ENCODE measurements around the gene P2RX4.
A peak's percentile ranks its signal among the peaks of the same experiment; 100 is the strongest.
"Not testable (repeated sequence)": the region's sequence is repeated elsewhere in the genome, so short reads cannot be mapped to it uniquely, and the experiment has no call there.

Gene P2RX4

GRCh38 chr12:121240484-121241101 is 30.7 kb downstream of the P2RX4 start:
- peak; percentile 27 to 68 (median 43) for DNase-seq (ENCODE audit: low read depth in 4 of 4, low spot score in 1 of 4)

- DNase-seq (ENCODE audit: low read depth in 4 of 4, low spot score in 1 of 4): no peak
These were observed 31.4 kb downstream of the P2RX4 start for GRCh38 chr12:121241156-121241970.

- DNase-seq (ENCODE audit: low read depth in 4 of 4, low spot score in 1 of 4): no peak
These were observed 35.1 kb downstream of the P2RX4 start for GRCh38 chr12:121245031-121245430.

- no peak for DNase-seq (ENCODE audit: low read depth in 4 of 4, low spot score in 1 of 4)
These were observed 36.0 kb downstream of the P2RX4 start for GRCh38 chr12:121245951-121246350.

- DNase-seq (ENCODE audit: low read depth in 4 of 4, low spot score in 1 of 4): no peak
These were observed 37.1 kb downstream of the P2RX4 start for GRCh38 chr12:121246893-121247557.

GRCh38 chr12:121248622-121249021 is 38.7 kb downstream of the P2RX4 start:
- no peak for DNase-seq (ENCODE audit: low read depth in 4 of 4, low spot score in 1 of 4)

GRCh38 chr12:121250359-121250758 is 40.4 kb downstream of the P2RX4 start:
- DNase-seq (ENCODE audit: low read depth in 4 of 4, low spot score in 1 of 4): no peak

GRCh38 chr12:121251838-121252237 is 41.9 kb downstream of the P2RX4 start:
- DNase-seq (ENCODE audit: low read depth in 4 of 4, low spot score in 1 of 4): no peak

- DNase-seq (ENCODE audit: low read depth in 4 of 4, low spot score in 1 of 4): no peak
These were observed 42.9 kb downstream of the P2RX4 start for GRCh38 chr12:121252712-121253345.

GRCh38 chr12:121253638-121254335 is 43.9 kb downstream of the P2RX4 start:
- DNase-seq (ENCODE audit: low read depth in 4 of 4, low spot score in 1 of 4): no peak

- DNase-seq (ENCODE audit: low read depth in 4 of 4, low spot score in 1 of 4): no peak
These were observed 45.5 kb downstream of the P2RX4 start for GRCh38 chr12:121255433-121255832.

GRCh38 chr12:121257704-121258449 is 47.9 kb downstream of the P2RX4 start:
- not testable (repeated sequence) for DNase-seq (ENCODE audit: low read depth in 4 of 4, low spot score in 1 of 4)

GRCh38 chr12:121259074-121259473 is 49.1 kb downstream of the P2RX4 start:
- DNase-seq (ENCODE audit: low read depth in 4 of 4, low spot score in 1 of 4): no peak

- no peak for DNase-seq (ENCODE audit: low read depth in 4 of 4, low spot score in 1 of 4)
These were observed 50.2 kb downstream of the P2RX4 start for GRCh38 chr12:121260091-121260490.

GRCh38 chr12:121261398-121261797 is 51.5 kb downstream of the P2RX4 start:
- DNase-seq (ENCODE audit: low read depth in 4 of 4, low spot score in 1 of 4): no peak

GRCh38 chr12:121263206-121263935 is 53.4 kb downstream of the P2RX4 start:
- no peak for DNase-seq (ENCODE audit: low read depth in 4 of 4, low spot score in 1 of 4)

GRCh38 chr12:121264135-121264534 is 54.2 kb downstream of the P2RX4 start:
- no peak for DNase-seq (ENCODE audit: low read depth in 4 of 4, low spot score in 1 of 4)

- no peak for DNase-seq (ENCODE audit: low read depth in 4 of 4, low spot score in 1 of 4)
These were observed 55.1 kb downstream of the P2RX4 start for GRCh38 chr12:121264951-121265515.

GRCh38 chr12:121267822-121268221 is 57.9 kb downstream of the P2RX4 start:
- no peak for DNase-seq (ENCODE audit: low read depth in 4 of 4, low spot score in 1 of 4)

Measured in stimulated activated CD4-positive, alpha-beta T cell treated with anti-CD3 and anti-CD28 coated beads, Interleukin-1b, Interleukin-23, amount 100 ng/mL, for 24 hours (primary cell).